Measurements from ENCODE around the gene ITPK1.

ITPK1 gene

GRCh38 chr14:92930737-92931602 is 184.8 kb downstream of the ITPK1 start:
- in situ Hi-C loops (cut with HindIII; ENCODE audit: low sequenced_read_pairs) = no loop called here
- DNase-seq (ENCODE audit: low read depth, low spot score) = no peak
- TF ChIP-seq CTCF (IDR thresholded peaks at IDR 0.05; ENCODE audit: low read depth, low read length) = no peak
- H3K4me3 ChIP-seq (ENCODE audit: low read depth, low read length) = no peak overlapping the region

GRCh38 chr14:92929689-92930608 is 185.8 kb downstream of the ITPK1 start:
- TF ChIP-seq CTCF (IDR thresholded peaks at IDR 0.05; ENCODE audit: low read depth, low read length) = no peak
- DNase-seq (ENCODE audit: low read depth, low spot score) = no peak
- no peak overlapping the region for H3K4me3 ChIP-seq (ENCODE audit: low read depth, low read length)
- in situ Hi-C loops (cut with HindIII; ENCODE audit: low sequenced_read_pairs) = no loop called here

- no peak for TF ChIP-seq CTCF (IDR thresholded peaks at IDR 0.05; ENCODE audit: low read depth, low read length)
- DNase-seq (ENCODE audit: low read depth, low spot score) = no peak
- H3K4me3 ChIP-seq (ENCODE audit: low read depth, low read length) = no peak overlapping the region
- in situ Hi-C loops (cut with HindIII; ENCODE audit: low sequenced_read_pairs) = no loop called here
Observed at GRCh38 chr14:92928961-92929688, 186.6 kb downstream of the ITPK1 start.

GRCh38 chr14:92928258-92928629 is 187.5 kb downstream of the ITPK1 start:
- in situ Hi-C loops (cut with HindIII; ENCODE audit: low sequenced_read_pairs) = no loop called here
- no peak for TF ChIP-seq CTCF (IDR thresholded peaks at IDR 0.05; ENCODE audit: low read depth, low read length)
- H3K4me3 ChIP-seq (ENCODE audit: low read depth, low read length) = no peak overlapping the region
- no peak for DNase-seq (ENCODE audit: low read depth, low spot score)

- in situ Hi-C loops (cut with HindIII; ENCODE audit: low sequenced_read_pairs) = no loop called here
- no peak overlapping the region for H3K4me3 ChIP-seq (ENCODE audit: low read depth, low read length)
- no peak for DNase-seq (ENCODE audit: low read depth, low spot score)
- no peak for TF ChIP-seq CTCF (IDR thresholded peaks at IDR 0.05; ENCODE audit: low read depth, low read length)
Observed at GRCh38 chr14:92927349-92928257, 188.1 kb downstream of the ITPK1 start.
